Liver (tissue), 9 donors: ENCODE data around the gene BFAR. TPM values are rescaled to one million over a fixed set of nuclear protein-coding genes. Genes with fewer than 3 reads are reported as not detected.

Experiments used
- DNase-seq: peaks from one replicate; pipeline ENCODE4 v3.0.0-alpha.2; 2017; ENCODE audit warnings: low spot score
- H3K27ac ChIP-seq, 2 donors: one replicate each; pipeline ENCODE4 v1.7.0; 2013; ENCODE audit warnings: inconsistent platforms in 2 of 2, low read length in 2 of 2, control low read depth in 1 of 2, low read depth in 1 of 2, mild to moderate bottlenecking in 1 of 2
- H3K27me3 ChIP-seq, 4 donors: one replicate each; pipeline versions ENCODE4 v1.6.1 to v1.7.0; 2013; ENCODE audit warnings: low read length in 3 of 4, inconsistent platforms in 1 of 4, mild to moderate bottlenecking in 1 of 4, moderate library complexity in 1 of 4; ENCODE audit not compliant: control insufficient read depth in 4 of 4, insufficient read depth in 4 of 4
- H3K36me3 ChIP-seq, 4 donors: one replicate each; pipeline versions ENCODE4 v1.6.1 to v1.7.0; 2013; ENCODE audit warnings: low read length in 3 of 4, mild to moderate bottlenecking in 3 of 4, low read depth in 1 of 4, moderate library complexity in 1 of 4; ENCODE audit not compliant: control insufficient read depth in 4 of 4, insufficient read depth in 3 of 4
- H3K4me1 ChIP-seq, 4 donors: one replicate each; pipeline versions ENCODE4 v1.6.1 to v1.7.0; 2013; ENCODE audit warnings: low read length in 3 of 4, mild to moderate bottlenecking in 3 of 4, moderate library complexity in 1 of 4; ENCODE audit not compliant: control insufficient read depth in 4 of 4, insufficient read depth in 4 of 4
- H3K4me3 ChIP-seq, 3 donors: one replicate each; pipeline versions ENCODE4 v1.6.1 to v1.7.0; 2013; ENCODE audit warnings: low read length in 3 of 3, control low read depth in 1 of 3, low read depth in 1 of 3, mild to moderate bottlenecking in 1 of 3
- H3K9ac ChIP-seq, 2 donors: one replicate each; pipeline ENCODE4 v1.7.0; 2013; ENCODE audit warnings: low read length in 2 of 2, mild to moderate bottlenecking in 2 of 2, moderate library complexity in 2 of 2, control low read depth in 1 of 2, low read depth in 1 of 2
- H3K9me3 ChIP-seq, 4 donors: one replicate each; pipeline versions ENCODE4 v1.6.1 to v1.7.0; 2013; ENCODE audit warnings: low read length in 3 of 4; ENCODE audit not compliant: control insufficient read depth in 4 of 4
- EGR1 ChIP-seq, 2 donors: IDR thresholded peaks; 2 replicates each; pipeline ENCODE4 v1.6.1; 2016 to 2018; ENCODE audit warnings: antibody characterized with exemption in 2 of 2, low read depth in 2 of 2
- FOXA1 ChIP-seq: IDR thresholded peaks from 2 replicates; pipeline ENCODE4 v1.6.1; 2016; ENCODE audit warnings: antibody characterized with exemption
- FOXA2 ChIP-seq: IDR thresholded peaks from 2 replicates; pipeline ENCODE4 v1.6.1; 2016; ENCODE audit warnings: antibody characterized with exemption
- GABPA ChIP-seq, 2 donors: IDR thresholded peaks in 1 of 2; conservative IDR thresholded peaks in 1 of 2; 2 replicates each; pipeline ENCODE4 v1.6.1; 2016; ENCODE audit warnings: antibody characterized with exemption in 2 of 2, mild to moderate bottlenecking in 1 of 2, moderate library complexity in 1 of 2
- HNF4A ChIP-seq, 2 donors: conservative IDR thresholded peaks; 2 replicates each; pipeline ENCODE4 v1.6.1; 2016; ENCODE audit warnings: antibody characterized with exemption in 2 of 2, mild to moderate bottlenecking in 2 of 2
- HNF4G ChIP-seq: IDR thresholded peaks from 2 replicates; pipeline ENCODE4 v1.6.1; 2016; ENCODE audit warnings: antibody characterized with exemption
- JUND ChIP-seq, 2 donors: IDR thresholded peaks; 2 replicates each; pipeline ENCODE4 v1.6.1; 2016; ENCODE audit warnings: antibody characterized with exemption in 2 of 2
- NR2F2 ChIP-seq: IDR thresholded peaks from 2 replicates; pipeline ENCODE4 v1.6.1; 2016; ENCODE audit warnings: antibody characterized with exemption
- RAD21 ChIP-seq, 2 donors: IDR thresholded peaks; 2 replicates each; pipeline ENCODE4 v1.6.1; 2016; ENCODE audit warnings: antibody characterized with exemption in 2 of 2, mild to moderate bottlenecking in 2 of 2
- RXRA ChIP-seq, 2 donors: IDR thresholded peaks; 2 replicates each; pipeline ENCODE4 v1.6.1; 2017 to 2018; ENCODE audit warnings: antibody characterized with exemption in 2 of 2, mild to moderate bottlenecking in 1 of 2
- SP1 ChIP-seq: IDR thresholded peaks from 2 replicates; pipeline ENCODE4 v1.6.1; 2018; ENCODE audit warnings: antibody characterized with exemption, mild to moderate bottlenecking
- TAF1 ChIP-seq: conservative IDR thresholded peaks from 2 replicates; pipeline ENCODE4 v1.6.1; 2016; ENCODE audit warnings: antibody characterized with exemption, mild to moderate bottlenecking
- YY1 ChIP-seq: IDR thresholded peaks from 2 replicates; pipeline ENCODE4 v1.6.1; 2016; ENCODE audit warnings: antibody characterized with exemption, mild to moderate bottlenecking
- WGBS: extraction: QIAGEN DNeasy Blood & Tissue Kit; methylation state at CpG from one replicate; pipeline ENCODE4 v1.1.7; 2013; 5-methylcytosine and 5-hydroxymethylcytosine counted together
- polyA plus RNA-seq, 2 donors: library from polyadenylated mRNA; stranded (reverse) in 1 of 2; unstranded in 1 of 2; fragments of 200-250 nt in 1 of 2; fragments of >200 nt in 1 of 2; fragmentation: Nextera tagmentation in 1 of 2; extraction: Ambion mirVana in 1 of 2; gene quantifications; one replicate each; pipeline versions ENCODE4 v1.2.1 to v1.2.3, GENCODE V29; 2013 to 2015
- total RNA-seq, 2 donors: library from RNA; depleted of rRNA; stranded (reverse); fragments of >200 nt; gene quantifications; one replicate each; pipeline ENCODE4 v1.2.3, GENCODE V29; 2014
- TF ChIP-seq, protein P1 (sequence below): IDR thresholded peaks from 2 replicates; pipeline ENCODE4 v1.6.1; 2016; ENCODE audit warnings: antibody characterized with exemption
- TF ChIP-seq, protein P2 (sequence below): fragments of 150-350 bp; IDR thresholded peaks from 2 replicates; pipeline ENCODE4 v1.5.1; 2017; ENCODE audit warnings: improper control_type of control experiment, low read depth, low read length; ENCODE audit not compliant: missing input control
- TF ChIP-seq, protein P3 (sequence below): IDR thresholded peaks from 2 replicates; pipeline ENCODE4 v1.6.1; 2016; ENCODE audit warnings: antibody characterized with exemption
- TF ChIP-seq, protein P4 (sequence below): IDR thresholded peaks from 2 replicates; pipeline ENCODE4 v1.6.1; 2016; ENCODE audit warnings: antibody characterized with exemption, mild to moderate bottlenecking
- TF ChIP-seq, protein P5 (sequence below): IDR thresholded peaks from 2 replicates; pipeline ENCODE4 v1.6.1; 2016; ENCODE audit warnings: antibody characterized with exemption
- donor health status: healthy.
- donor health status: healthy.
- donor health status: healthy.
- donor health status: healthy.
- donor health status: healthy.

Gene BFAR
- total and polyA plus RNA-seq, 4 donors: 13.3 to 24.7 (median 20.3) TPM

DNA sequence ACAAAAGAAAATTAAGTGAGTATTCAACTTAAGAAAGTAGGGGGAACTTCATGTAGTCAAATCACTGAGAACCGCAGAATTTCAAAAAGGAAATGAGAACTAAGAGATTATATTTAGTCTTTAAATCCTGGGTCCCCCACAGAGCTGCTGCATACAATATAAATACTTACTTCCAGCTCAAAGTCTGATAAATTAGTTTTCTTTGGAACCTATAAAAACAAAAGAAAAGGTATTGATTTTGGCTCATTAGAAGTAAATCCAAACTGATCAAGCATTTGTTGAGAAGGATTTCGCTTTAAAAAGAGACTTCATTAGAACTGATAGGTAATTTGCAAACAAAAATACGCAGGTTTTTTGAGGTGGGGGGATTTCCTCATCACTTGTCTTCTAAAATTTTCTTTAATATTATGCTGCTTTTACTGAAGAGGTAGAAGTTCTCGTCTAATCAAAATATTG is 24.6 kb upstream of the BFAR start:
- Histone ChIP-seq H3K4me1 (no peaks in the 10 kb centered on the region), H3K4me3 (no peak overlapping the region), H3K27me3 (no peaks in the 10 kb centered on the region), H3K9ac (no peak overlapping the region), H3K27ac (no peak overlapping the region), H3K36me3 (peaks cover 8 to 68% (median 55%) of the 10 kb centered on the region in 4 donors), H3K9me3 (no peaks in the 10 kb centered on the region)
- WGBS: 97% methylated on average over 4 of the region's 4 CpGs
- no peak for TF ChIP-seq SP1
- TF ChIP-seq, protein P1, sequence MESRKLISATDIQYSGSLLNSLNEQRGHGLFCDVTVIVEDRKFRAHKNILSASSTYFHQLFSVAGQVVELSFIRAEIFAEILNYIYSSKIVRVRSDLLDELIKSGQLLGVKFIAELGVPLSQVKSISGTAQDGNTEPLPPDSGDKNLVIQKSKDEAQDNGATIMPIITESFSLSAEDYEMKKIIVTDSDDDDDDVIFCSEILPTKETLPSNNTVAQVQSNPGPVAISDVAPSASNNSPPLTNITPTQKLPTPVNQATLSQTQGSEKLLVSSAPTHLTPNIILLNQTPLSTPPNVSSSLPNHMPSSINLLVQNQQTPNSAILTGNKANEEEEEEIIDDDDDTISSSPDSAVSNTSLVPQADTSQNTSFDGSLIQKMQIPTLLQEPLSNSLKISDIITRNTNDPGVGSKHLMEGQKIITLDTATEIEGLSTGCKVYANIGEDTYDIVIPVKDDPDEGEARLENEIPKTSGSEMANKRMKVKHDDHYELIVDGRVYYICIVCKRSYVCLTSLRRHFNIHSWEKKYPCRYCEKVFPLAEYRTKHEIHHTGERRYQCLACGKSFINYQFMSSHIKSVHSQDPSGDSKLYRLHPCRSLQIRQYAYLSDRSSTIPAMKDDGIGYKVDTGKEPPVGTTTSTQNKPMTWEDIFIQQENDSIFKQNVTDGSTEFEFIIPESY: no peak
- TF ChIP-seq TAF1: no peak
- no peak for TF ChIP-seq RXRA (IDR thresholded peaks at IDR 0.05)
- TF ChIP-seq RAD21 (IDR thresholded peaks at IDR 0.05): no peak
- TF ChIP-seq HNF4A (conservative IDR thresholded peaks at IDR 0.05): no peak
- TF ChIP-seq HNF4G: no peak
- no peak for TF ChIP-seq JUND (IDR thresholded peaks at IDR 0.05)
- TF ChIP-seq, protein P2, sequence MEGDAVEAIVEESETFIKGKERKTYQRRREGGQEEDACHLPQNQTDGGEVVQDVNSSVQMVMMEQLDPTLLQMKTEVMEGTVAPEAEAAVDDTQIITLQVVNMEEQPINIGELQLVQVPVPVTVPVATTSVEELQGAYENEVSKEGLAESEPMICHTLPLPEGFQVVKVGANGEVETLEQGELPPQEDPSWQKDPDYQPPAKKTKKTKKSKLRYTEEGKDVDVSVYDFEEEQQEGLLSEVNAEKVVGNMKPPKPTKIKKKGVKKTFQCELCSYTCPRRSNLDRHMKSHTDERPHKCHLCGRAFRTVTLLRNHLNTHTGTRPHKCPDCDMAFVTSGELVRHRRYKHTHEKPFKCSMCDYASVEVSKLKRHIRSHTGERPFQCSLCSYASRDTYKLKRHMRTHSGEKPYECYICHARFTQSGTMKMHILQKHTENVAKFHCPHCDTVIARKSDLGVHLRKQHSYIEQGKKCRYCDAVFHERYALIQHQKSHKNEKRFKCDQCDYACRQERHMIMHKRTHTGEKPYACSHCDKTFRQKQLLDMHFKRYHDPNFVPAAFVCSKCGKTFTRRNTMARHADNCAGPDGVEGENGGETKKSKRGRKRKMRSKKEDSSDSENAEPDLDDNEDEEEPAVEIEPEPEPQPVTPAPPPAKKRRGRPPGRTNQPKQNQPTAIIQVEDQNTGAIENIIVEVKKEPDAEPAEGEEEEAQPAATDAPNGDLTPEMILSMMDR: no peak
- no peak for DNase-seq

DNA sequence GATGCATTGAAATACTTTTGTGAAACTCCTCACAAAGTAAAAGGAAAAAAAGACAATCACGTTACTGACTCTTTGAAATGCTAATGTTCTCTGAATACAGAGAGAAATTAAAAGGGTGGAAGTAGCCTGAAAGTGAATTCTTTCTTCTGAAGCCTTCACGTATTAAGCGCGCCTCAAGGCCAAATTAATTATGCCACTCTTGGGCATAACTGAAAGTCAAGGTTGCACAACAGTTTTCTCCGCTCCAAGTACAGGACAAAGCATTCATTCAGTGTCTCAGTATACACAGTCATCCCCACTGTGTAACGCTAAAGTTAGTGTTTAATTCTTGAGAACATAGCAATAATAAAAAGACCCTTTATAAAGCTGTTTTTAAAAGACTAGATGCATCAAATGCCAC is 24.1 kb upstream of the BFAR start:
- 92% methylated on average over 6 of the region's 6 CpGs for WGBS
- H3K27me3 ChIP-seq: no peaks in the 10 kb centered on the region
- H3K27ac ChIP-seq: no peak overlapping the region
- no peaks in the 10 kb centered on the region for H3K4me1 ChIP-seq
- no peak for DNase-seq
- no peak overlapping the region for H3K4me3 ChIP-seq
- H3K9ac ChIP-seq: no peak overlapping the region
- H3K9me3 ChIP-seq: no peaks in the 10 kb centered on the region
- TF ChIP-seq EGR1 (IDR thresholded peaks at IDR 0.05; ENCODE audit: low read depth in 2 of 2): no peak
- TF ChIP-seq HNF4G: no peak
- no peak for TF ChIP-seq FOXA1
- no peak for TF ChIP-seq JUND (IDR thresholded peaks at IDR 0.05)
- no peak for TF ChIP-seq FOXA2
- TF ChIP-seq, protein P3, sequence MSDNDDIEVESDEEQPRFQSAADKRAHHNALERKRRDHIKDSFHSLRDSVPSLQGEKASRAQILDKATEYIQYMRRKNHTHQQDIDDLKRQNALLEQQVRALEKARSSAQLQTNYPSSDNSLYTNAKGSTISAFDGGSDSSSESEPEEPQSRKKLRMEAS: no peak
- no peak for TF ChIP-seq GABPA (IDR thresholded peaks at IDR 0.05 in 1 of 2, conservative IDR thresholded peaks at IDR 0.05 in 1 of 2)
- TF ChIP-seq, protein P2: no peak
- TF ChIP-seq RXRA (IDR thresholded peaks at IDR 0.05): no peak
- no peak for TF ChIP-seq YY1
- TF ChIP-seq TAF1: no peak
- TF ChIP-seq SP1: no peak
- no peak for TF ChIP-seq RAD21 (IDR thresholded peaks at IDR 0.05)
- TF ChIP-seq, protein P1: no peak
- no peak for TF ChIP-seq NR2F2
- TF ChIP-seq HNF4A (conservative IDR thresholded peaks at IDR 0.05): no peak
- TF ChIP-seq, protein P4, sequence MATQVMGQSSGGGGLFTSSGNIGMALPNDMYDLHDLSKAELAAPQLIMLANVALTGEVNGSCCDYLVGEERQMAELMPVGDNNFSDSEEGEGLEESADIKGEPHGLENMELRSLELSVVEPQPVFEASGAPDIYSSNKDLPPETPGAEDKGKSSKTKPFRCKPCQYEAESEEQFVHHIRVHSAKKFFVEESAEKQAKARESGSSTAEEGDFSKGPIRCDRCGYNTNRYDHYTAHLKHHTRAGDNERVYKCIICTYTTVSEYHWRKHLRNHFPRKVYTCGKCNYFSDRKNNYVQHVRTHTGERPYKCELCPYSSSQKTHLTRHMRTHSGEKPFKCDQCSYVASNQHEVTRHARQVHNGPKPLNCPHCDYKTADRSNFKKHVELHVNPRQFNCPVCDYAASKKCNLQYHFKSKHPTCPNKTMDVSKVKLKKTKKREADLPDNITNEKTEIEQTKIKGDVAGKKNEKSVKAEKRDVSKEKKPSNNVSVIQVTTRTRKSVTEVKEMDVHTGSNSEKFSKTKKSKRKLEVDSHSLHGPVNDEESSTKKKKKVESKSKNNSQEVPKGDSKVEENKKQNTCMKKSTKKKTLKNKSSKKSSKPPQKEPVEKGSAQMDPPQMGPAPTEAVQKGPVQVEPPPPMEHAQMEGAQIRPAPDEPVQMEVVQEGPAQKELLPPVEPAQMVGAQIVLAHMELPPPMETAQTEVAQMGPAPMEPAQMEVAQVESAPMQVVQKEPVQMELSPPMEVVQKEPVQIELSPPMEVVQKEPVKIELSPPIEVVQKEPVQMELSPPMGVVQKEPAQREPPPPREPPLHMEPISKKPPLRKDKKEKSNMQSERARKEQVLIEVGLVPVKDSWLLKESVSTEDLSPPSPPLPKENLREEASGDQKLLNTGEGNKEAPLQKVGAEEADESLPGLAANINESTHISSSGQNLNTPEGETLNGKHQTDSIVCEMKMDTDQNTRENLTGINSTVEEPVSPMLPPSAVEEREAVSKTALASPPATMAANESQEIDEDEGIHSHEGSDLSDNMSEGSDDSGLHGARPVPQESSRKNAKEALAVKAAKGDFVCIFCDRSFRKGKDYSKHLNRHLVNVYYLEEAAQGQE: no peak
- TF ChIP-seq, protein P5, sequence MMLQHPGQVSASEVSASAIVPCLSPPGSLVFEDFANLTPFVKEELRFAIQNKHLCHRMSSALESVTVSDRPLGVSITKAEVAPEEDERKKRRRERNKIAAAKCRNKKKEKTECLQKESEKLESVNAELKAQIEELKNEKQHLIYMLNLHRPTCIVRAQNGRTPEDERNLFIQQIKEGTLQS: no peak
- peaks cover 8 to 65% (median 51%) of the 10 kb centered on the region in 4 donors for H3K36me3 ChIP-seq
